Fibroblast of lung (primary cell): Measurements from ENCODE around the gene GDPGP1.

Source experiments
- EZH2 ChIP-seq: IDR thresholded peaks from 2 replicates; pipeline ENCODE4 v1.5.1; 2012; ENCODE audit warnings: low read length, control low read depth, mild to moderate bottlenecking; ENCODE audit errors: missing control alignments
- TF ChIP-seq, protein P1 (sequence below), 2 donors: IDR thresholded peaks in 1 of 2; conservative IDR thresholded peaks in 1 of 2; 1 replicate in 1 of 2; 2 replicates in 1 of 2; pipeline ENCODE4 v1.5.1; 2011 to 2012; ENCODE audit warnings: low read length in 2 of 2, control low read depth in 1 of 2, inconsistent platforms in 1 of 2, low read depth in 1 of 2, mild to moderate bottlenecking in 1 of 2

GRCh38 chr15:90205886-90206285, 28.1 kb upstream of the GDPGP1 start:
- no peak for TF ChIP-seq EZH2
- TF ChIP-seq, protein P1, sequence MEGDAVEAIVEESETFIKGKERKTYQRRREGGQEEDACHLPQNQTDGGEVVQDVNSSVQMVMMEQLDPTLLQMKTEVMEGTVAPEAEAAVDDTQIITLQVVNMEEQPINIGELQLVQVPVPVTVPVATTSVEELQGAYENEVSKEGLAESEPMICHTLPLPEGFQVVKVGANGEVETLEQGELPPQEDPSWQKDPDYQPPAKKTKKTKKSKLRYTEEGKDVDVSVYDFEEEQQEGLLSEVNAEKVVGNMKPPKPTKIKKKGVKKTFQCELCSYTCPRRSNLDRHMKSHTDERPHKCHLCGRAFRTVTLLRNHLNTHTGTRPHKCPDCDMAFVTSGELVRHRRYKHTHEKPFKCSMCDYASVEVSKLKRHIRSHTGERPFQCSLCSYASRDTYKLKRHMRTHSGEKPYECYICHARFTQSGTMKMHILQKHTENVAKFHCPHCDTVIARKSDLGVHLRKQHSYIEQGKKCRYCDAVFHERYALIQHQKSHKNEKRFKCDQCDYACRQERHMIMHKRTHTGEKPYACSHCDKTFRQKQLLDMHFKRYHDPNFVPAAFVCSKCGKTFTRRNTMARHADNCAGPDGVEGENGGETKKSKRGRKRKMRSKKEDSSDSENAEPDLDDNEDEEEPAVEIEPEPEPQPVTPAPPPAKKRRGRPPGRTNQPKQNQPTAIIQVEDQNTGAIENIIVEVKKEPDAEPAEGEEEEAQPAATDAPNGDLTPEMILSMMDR (conservative IDR thresholded peaks at IDR 0.05 in 1 of 2, IDR thresholded peaks at IDR 0.05 in 1 of 2; ENCODE audit: low read depth in 1 of 2, low read length in 2 of 2) = no peak
